EH (cell line): ENCODE measurements around the gene SDSL.

ENCODE experiments used
- DNase-seq: peaks from one replicate; pipeline ENCODE4 v3.0.0-alpha.2; 2015; ENCODE audit warnings: low read depth

SDSL gene

DNA sequence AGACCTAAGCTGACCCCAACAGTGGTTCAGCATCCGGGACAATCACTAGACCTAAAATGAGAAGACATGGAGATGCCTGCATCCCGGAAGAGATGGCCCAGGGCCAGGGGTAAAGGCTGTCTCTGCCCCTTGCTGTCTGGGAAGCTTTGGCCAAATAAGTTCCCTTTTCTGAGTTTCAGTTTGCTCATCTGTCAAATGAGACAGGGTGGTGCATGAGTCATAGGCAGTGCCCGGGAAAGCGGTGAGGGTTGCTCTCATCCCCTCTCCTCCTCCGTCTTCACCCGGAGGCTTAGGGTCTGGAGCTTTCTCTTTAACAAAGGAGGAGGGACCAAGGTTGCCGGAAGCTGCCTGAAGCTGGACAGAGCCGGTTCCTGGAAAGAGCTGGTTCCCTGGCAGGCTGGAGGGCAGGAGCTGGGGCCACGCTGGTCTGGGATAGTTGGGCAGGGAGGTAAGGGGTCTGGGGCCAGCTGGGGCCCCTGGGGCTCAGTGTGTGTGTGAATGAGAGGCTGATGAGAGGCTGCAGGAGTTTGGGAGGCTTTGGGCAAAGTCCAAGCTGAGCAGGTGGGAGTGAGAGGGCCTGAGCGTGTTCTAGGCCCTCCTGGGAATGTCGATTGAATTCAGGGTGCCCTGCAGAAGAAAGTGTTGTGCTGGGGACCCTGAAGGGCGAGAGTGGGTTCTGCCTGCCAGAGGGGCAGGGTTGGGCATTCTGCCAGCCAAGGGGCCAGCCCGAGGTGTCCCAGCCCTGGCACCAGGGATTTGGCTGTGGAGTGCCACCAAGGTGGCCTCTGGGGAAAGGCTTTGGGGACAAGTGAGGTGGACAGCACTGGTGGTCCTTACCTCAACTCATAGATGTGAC, at the start of gene SDSL:
Gene SDSL, plus strand, starts transcription at position 351 of the 856 bp plus-strand sequence. CDS start 5,603 bp downstream, outside the sequence.
- DNase-seq: peak; percentile 90

- no peak for DNase-seq
Measured at GRCh38 chr12:113373440-113373839, 48.7 kb upstream of the SDSL start.

- no peak for DNase-seq
Measured at GRCh38 chr12:113373969-113374368, 48.2 kb upstream of the SDSL start.

- DNase-seq: no peak
Measured at GRCh38 chr12:113374823-113375428, 47.3 kb upstream of the SDSL start.

- no peak for DNase-seq
Measured at GRCh38 chr12:113378291-113378690, 43.9 kb upstream of the SDSL start.

- no peak for DNase-seq
Measured at GRCh38 chr12:113381220-113381619, 41.0 kb upstream of the SDSL start.

DNA sequence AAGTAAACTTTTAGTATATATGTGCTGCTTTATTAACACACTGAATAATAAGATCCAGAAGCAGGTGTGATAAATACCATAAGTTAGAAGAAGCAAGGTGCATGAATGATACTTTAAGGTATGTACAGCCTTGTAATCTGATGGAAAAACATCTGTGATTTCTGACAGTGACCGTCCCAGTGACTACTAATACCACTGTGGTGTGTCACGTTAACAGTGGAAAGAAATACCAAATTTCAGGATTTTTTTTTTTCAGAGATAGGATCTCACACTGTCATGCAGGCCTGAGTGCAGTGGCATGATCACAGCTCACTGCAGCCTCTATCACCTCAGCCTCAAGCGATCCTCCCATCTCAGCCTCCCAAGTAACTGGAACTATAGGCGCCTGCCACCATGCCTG, 40.0 kb upstream of the SDSL start:
- DNase-seq: no peak

DNA sequence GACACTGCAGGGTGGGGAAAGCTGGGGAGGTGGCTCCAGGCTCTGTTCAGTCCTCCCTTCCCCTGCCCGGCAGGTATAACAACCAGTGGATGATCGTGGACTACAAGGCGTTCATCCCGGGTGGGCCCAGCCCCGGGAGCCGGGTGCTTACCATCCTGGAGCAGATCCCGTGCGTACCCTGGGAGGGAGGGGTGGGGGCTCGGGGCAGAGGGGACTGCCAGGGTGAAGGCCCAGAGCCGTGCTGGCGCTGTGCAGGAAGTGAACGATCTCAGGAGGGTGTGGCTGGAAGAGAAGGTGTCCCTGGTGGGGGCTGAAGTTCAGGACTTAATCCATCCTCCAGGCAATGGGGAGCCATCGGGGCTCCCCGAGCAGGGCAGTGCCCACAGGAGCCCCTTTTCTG, 37.4 kb upstream of the SDSL start:
- DNase-seq: no peak

DNA sequence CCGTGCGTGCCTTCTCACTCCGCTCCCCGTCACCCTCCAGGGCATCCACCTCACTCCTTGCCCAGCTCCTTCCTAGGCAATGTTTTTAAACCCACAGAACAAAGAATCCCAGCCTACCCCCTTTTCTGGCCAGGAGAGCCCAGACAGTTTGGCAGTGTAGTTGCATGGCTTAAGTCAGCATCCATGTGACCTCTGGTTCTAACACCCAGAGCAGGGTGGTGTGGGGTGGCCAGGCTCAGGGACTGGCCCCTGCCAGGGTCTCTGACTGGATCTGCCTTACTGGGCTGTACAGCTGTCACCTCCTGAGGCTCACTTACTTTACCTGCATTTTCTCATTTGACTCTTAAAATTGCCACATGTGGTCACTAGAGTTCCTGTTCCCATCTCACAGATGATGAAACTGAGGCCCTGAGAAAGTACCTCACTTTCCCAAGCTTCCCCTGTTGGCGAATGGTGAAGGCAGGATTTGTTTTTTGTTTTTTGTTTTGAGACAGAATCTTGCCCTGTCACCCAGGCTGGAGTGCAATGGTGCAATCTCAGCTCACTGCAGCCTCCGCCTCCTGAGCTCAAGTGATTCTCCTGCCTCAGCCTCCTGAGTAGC, 36.8 kb upstream of the SDSL start:
- no peak for DNase-seq

GRCh38 chr12:113386866-113387566, 35.2 kb upstream of the SDSL start:
- no peak for DNase-seq

DNA sequence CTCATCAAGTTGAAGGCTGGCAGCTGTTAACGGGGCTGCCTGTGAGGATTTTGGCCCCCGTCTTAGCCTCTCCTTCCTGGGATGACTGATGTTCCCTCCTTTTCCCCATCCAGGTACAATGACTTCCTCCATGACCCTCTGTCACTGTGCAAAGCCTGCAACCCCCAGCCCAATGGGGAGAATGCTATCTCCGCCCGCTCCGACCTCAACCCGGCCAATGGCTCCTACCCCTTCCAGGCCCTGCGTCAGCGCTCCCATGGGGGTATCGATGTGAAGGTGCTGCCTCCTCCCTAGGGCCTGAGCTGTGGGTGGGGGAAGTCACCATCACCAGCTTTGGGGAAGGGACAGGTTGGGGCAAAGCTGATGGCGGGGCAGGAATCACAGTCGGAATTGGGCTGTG, 34.5 kb upstream of the SDSL start:
- no peak for DNase-seq

DNA sequence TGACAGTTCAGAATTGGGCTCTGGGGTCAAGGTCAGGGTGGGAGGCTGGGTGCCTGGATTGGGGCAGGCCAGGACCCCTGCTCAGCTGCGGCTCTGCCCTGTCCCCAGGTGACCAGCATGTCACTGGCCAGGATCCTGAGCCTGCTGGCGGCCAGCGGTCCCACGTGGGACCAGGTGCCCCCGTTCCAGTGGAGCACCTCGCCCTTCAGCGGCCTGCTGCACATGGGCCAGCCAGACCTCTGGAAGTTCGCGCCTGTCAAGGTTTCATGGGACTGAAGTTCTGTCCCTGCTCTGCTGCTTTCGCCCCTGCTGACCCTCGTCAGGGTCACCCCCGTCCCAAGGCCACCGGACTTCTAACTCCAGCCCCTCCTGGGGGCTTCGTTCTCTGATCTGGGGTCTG, 33.8 kb upstream of the SDSL start:
- DNase-seq: no peak

DNA sequence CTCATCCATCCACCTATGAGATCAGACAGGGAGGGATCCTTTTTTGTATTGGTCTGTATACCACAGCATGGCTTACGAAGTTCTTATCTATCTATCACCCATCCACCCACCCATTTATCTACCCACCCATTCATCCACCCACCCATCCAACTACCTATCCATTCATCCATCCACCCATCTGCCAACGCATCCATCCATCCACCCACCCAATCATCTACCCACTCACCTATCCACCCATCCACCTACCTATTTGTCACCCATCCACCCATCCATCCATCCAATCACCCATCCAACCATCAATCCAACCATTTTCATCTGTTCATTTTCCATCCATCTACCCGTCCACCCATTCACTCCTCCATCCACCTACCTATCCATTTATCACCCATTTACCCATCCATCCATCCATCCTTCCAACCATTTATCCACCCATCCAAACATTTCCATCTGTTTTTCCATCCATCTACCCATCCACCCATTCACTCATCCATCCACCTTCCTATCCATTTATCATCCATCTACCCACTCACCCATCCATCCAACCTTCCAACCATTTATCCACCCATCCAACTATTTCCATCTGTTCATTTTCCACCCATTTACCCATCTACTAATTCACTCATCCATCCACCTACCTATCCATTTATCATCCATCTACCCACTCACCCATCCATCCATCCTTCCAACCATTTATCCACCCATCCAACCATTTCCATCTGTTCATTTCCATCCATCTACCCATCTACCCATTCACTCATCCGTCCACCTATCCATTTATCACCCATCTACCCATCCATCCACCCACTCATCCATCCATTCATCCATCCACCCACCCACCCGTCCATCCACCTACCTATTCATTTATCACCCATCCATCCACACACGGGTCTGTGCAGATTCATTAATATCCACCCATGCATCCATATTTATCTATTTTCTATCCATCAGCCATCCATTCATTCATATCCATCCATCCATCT, 31.8 kb upstream of the SDSL start:
- DNase-seq: no peak

GRCh38 chr12:113391145-113391544, 31.0 kb upstream of the SDSL start:
- DNase-seq: no peak

- DNase-seq: no peak
Measured at GRCh38 chr12:113391650-113392337, 30.4 kb upstream of the SDSL start.

- no peak for DNase-seq
Measured at GRCh38 chr12:113392520-113392919, 29.7 kb upstream of the SDSL start.

DNA sequence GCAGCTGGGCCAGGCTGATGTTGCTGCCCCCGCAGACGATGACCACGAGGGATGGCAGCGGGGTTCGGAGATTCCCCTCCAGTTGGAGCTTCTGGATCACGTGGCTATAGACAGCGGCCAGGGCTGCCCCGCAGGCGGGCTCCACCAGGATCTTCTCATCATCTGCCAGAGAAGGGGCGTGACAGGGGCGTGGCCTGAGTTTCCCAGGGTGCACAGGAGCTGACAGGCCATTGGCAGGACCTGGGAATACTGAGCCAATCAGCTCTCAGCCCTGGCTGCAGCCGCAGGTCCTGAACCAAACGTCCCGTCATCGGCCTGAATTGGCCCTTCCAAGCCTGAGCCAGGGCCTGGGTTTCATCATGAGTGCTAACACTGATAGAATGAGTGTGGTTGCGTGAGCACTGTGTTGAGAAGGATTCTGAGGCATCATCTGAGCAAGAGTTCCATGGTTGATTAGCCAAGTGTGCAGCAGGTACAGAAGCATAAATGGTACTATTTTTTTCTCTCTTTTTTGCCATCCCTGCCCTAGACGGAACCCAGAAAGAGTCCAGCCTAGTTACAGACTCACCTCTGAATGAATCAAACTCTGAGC, 29.1 kb upstream of the SDSL start:
- peak; percentile 23 for DNase-seq

GRCh38 chr12:113393749-113394148, 28.4 kb upstream of the SDSL start:
- no peak for DNase-seq

- no peak for DNase-seq
Measured at GRCh38 chr12:113395119-113395518, 27.1 kb upstream of the SDSL start.

DNA sequence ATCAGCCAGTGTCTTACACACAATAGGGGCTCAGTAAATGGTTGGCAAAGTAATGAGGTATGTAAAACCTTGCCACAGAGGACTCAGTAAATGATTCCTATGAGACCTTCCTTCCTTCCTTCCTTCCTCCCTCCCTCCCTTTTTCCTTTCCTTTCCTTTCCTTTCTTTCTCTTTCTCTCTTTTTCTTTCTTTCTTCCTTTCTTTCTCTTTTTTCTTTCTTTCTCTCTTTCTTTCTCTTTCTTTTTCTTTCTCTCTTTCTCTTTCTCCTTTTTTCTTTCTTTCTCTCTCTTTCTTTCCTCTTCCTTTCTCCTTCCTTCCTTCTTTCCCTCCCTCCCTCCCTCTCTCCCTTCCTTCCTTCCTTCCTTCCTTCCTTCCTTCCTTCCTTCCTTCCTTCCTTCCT, 26.0 kb upstream of the SDSL start:
- DNase-seq: no peak
